ENCODE results near the gene COL17A1.

The COL17A1 gene

GRCh38 chr10:104029521-104029860, 56.2 kb downstream of the COL17A1 start:
- no peak for DNase-seq

GRCh38 chr10:104028823-104029520, 56.7 kb downstream of the COL17A1 start:
- no peak for DNase-seq

GRCh38 chr10:104028146-104028545, 57.5 kb downstream of the COL17A1 start:
- peak; percentile 16 for DNase-seq

- DNase-seq, result no peak
These were observed 58.9 kb downstream of the COL17A1 start for GRCh38 chr10:104026762-104027161.

- DNase-seq, result no peak
These were observed 60.2 kb downstream of the COL17A1 start for GRCh38 chr10:104025524-104025923.

GRCh38 chr10:104022026-104022425, 63.7 kb downstream of the COL17A1 start:
- no peak for DNase-seq

GRCh38 chr10:104021246-104021645, 64.4 kb downstream of the COL17A1 start:
- no peak for DNase-seq

- no peak for DNase-seq
These were observed 65.7 kb downstream of the COL17A1 start for GRCh38 chr10:104020020-104020419.

GRCh38 chr10:104018471-104018870, 67.2 kb downstream of the COL17A1 start:
- no peak for DNase-seq

GRCh38 chr10:104016661-104017060, 69.0 kb downstream of the COL17A1 start:
- DNase-seq, result no peak

GRCh38 chr10:104014176-104014575, 71.5 kb downstream of the COL17A1 start:
- no peak for DNase-seq

GRCh38 chr10:104013489-104013888, 72.2 kb downstream of the COL17A1 start:
- DNase-seq, result no peak

- DNase-seq, result no peak
These were observed 73.8 kb downstream of the COL17A1 start for GRCh38 chr10:104011904-104012303.

- no peak for DNase-seq
These were observed 80.4 kb downstream of the COL17A1 start for GRCh38 chr10:104005172-104005863.

GRCh38 chr10:104002911-104003310, 82.8 kb downstream of the COL17A1 start:
- DNase-seq, result no peak

GRCh38 chr10:103998805-103999204, 86.9 kb downstream of the COL17A1 start:
- DNase-seq, result no peak

GRCh38 chr10:103995134-103995533, 90.5 kb downstream of the COL17A1 start:
- DNase-seq, result no peak

- no peak for DNase-seq
These were observed 94.1 kb downstream of the COL17A1 start for GRCh38 chr10:103991393-103992128.

GRCh38 chr10:103990531-103990930, 95.1 kb downstream of the COL17A1 start:
- DNase-seq, result no peak

- DNase-seq, result no peak
These were observed 95.6 kb downstream of the COL17A1 start for GRCh38 chr10:103990121-103990520.

GRCh38 chr10:103986360-103986759, 99.3 kb downstream of the COL17A1 start:
- DNase-seq, result no peak

GRCh38 chr10:103985726-103986125, 100.0 kb downstream of the COL17A1 start:
- DNase-seq, result no peak

- DNase-seq, result no peak
These were observed 102.2 kb downstream of the COL17A1 start for GRCh38 chr10:103983367-103983911.

GRCh38 chr10:103982639-103983038, 103.0 kb downstream of the COL17A1 start:
- DNase-seq, result no peak
